ENCODE results near the gene LSM3. TPM values are rescaled to one million over a fixed set of nuclear protein-coding genes. Genes with fewer than 3 reads are reported as not detected.

LSM3 gene
- total RNA-seq, 1 donor from 2014 or later = 9.5 TPM

- H3K27ac ChIP-seq (ENCODE audit: low read depth, low read length) = no peak overlapping the region
- H3K4me1 Mint-ChIP-seq (ENCODE audit: low read depth, unreplicated experiment) = peaks cover 24% of the 10 kb centered on the region
- H4K20me1 ChIP-seq (ENCODE audit: insufficient read depth, low read length) = peaks cover 7% of the 10 kb centered on the region
- H3K36me3 Mint-ChIP-seq (ENCODE audit: low read depth, unreplicated experiment) = peaks cover 21% of the 10 kb centered on the region
- FAIRE-seq = no peak
- no peaks in the 10 kb centered on the region for H3K9me3 Mint-ChIP-seq (ENCODE audit: unreplicated experiment)
- no peaks in the 10 kb centered on the region for H3K27me3 Mint-ChIP-seq (ENCODE audit: low read depth, unreplicated experiment)
- H3K4me2 ChIP-seq (ENCODE audit: low read length) = no peak overlapping the region
- peaks cover 35% of the 10 kb centered on the region for H3K36me3 ChIP-seq (ENCODE audit: insufficient read depth, low read length)
- no peak overlapping the region for H3K4me3 Mint-ChIP-seq (ENCODE audit: unreplicated experiment)
- H3K4me3 ChIP-seq (ENCODE audit: insufficient read depth, low read depth, low read length) = no peak overlapping the region
- DNase-seq (ENCODE audit: low read depth) = no peak
- no peak for TF ChIP-seq EZH2 (IDR thresholded peaks at IDR 0.05; ENCODE audit: insufficient read depth, low read length)
- TF ChIP-seq CTCF (IDR thresholded peaks at IDR 0.05; ENCODE audit: insufficient read depth, low read depth, low read length) = no peak
- H3K27ac Mint-ChIP-seq (ENCODE audit: unreplicated experiment) = no peak overlapping the region
- no peaks in the 10 kb centered on the region for H3K27me3 ChIP-seq (ENCODE audit: insufficient read depth, low read length)
- H3K4me1 ChIP-seq (ENCODE audit: insufficient read depth, low read length) = peaks cover 13% of the 10 kb centered on the region
- no peaks in the 10 kb centered on the region for H3K9me3 ChIP-seq (ENCODE audit: insufficient read depth, low read depth, low read length)
- H2AFZ ChIP-seq (ENCODE audit: low read depth, low read length) = no peak overlapping the region
- no peaks in the 10 kb centered on the region for H3K79me2 ChIP-seq (ENCODE audit: insufficient read depth, low read length)
- H3K9ac ChIP-seq (ENCODE audit: low read length) = no peak overlapping the region
These were observed 39.5 kb upstream of the LSM3 start for GRCh38 chr3:14138878-14139655.

GRCh38 chr3:14139771-14140170, 38.8 kb upstream of the LSM3 start:
- peaks cover 30% of the 10 kb centered on the region for H3K36me3 ChIP-seq (ENCODE audit: insufficient read depth, low read length)
- Mint-ChIP-seq H3K36me3 (ENCODE audit: low read depth, unreplicated experiment) (peaks cover 21% of the 10 kb centered on the region), H3K27ac (ENCODE audit: unreplicated experiment) (no peak overlapping the region)

More at GRCh38 chr3:14139771-14140170, 38.8 kb upstream of the LSM3 start:
- no peak overlapping the region for H3K27ac ChIP-seq (ENCODE audit: low read depth, low read length)
- H3K27me3 Mint-ChIP-seq (ENCODE audit: low read depth, unreplicated experiment) = no peaks in the 10 kb centered on the region
- peaks cover 19% of the 10 kb centered on the region for H3K4me1 ChIP-seq (ENCODE audit: insufficient read depth, low read length)
- H4K20me1 ChIP-seq (ENCODE audit: insufficient read depth, low read length) = peaks cover 3% of the 10 kb centered on the region
- no peaks in the 10 kb centered on the region for H3K27me3 ChIP-seq (ENCODE audit: insufficient read depth, low read length)
- no peaks in the 10 kb centered on the region for H3K79me2 ChIP-seq (ENCODE audit: insufficient read depth, low read length)
- DNase-seq (ENCODE audit: low read depth) (no peak), FAIRE-seq (no peak)
- peaks cover 29% of the 10 kb centered on the region for H3K4me1 Mint-ChIP-seq (ENCODE audit: low read depth, unreplicated experiment)
- H3K9ac ChIP-seq (ENCODE audit: low read length) = no peak overlapping the region
- H3K9me3 ChIP-seq (ENCODE audit: insufficient read depth, low read depth, low read length) = no peaks in the 10 kb centered on the region
- H3K4me3 ChIP-seq (ENCODE audit: insufficient read depth, low read depth, low read length) = no peak overlapping the region
- TF ChIP-seq CTCF (IDR thresholded peaks at IDR 0.05; ENCODE audit: insufficient read depth, low read depth, low read length) (no peak), EZH2 (IDR thresholded peaks at IDR 0.05; ENCODE audit: insufficient read depth, low read length) (no peak)
- no peak overlapping the region for H3K4me3 Mint-ChIP-seq (ENCODE audit: unreplicated experiment)
- no peak overlapping the region for H2AFZ ChIP-seq (ENCODE audit: low read depth, low read length)
- no peaks in the 10 kb centered on the region for H3K9me3 Mint-ChIP-seq (ENCODE audit: unreplicated experiment)
- no peak overlapping the region for H3K4me2 ChIP-seq (ENCODE audit: low read length)

Data from astrocyte (in vitro differentiated cells and primary cell).